ENCODE results near the gene UBE2QL1. TPM values are rescaled to one million over a fixed set of nuclear protein-coding genes. Genes with fewer than 3 reads are reported as not detected.

The UBE2QL1 gene
- total RNA-seq, 1 donor from 2014 or later, result under 0.01 TPM

DNA sequence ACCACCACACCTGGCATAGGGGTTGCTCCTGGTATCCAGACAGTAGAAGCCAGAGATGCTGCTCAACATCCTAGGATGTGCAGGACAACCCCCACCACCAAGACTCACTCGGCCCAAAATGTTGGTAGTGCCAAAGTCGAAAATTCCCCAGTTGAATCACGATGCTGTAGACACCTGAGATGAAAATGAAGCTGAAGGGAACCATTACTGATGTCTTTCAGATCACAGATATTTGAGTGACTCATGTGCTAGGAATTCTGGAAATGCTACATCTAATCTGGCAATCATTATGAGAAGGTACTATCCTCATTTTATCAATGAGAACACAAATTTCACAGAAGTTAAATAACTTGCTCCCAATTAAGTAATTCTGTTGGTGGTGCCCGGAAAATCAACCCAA is 21.0 kb upstream of the UBE2QL1 start:
- no peak for DNase-seq (ENCODE audit: low read depth, low spot score)

DNA sequence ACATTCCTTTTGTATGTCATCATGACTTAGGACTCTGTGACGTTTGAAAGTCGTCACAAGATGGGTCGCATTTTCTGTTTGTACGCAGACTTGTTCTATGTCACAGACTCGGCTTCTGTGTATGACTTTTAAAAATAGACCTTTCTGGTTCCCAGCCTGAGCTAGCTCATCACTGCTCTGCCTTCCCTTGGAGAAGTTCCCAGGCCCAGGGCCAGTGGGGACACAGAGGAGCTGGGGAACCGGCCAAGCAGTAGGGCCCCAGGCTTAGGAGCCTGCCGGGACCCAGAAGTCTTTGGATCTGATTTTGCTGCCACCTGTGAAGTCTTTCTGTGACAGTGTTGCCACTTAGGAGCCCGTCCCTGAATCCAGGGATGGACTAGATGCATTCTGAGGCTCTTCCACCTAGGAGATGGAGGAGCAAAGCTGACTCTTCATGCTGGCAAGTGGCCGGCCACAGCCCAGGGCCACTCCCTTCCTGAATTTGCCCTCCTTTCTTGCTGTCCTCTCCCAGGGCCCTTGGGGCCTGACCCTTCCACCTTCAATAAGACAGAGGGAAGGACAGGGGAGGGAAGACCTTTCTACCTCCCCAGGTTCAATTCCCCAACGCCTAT is 18.1 kb upstream of the UBE2QL1 start:
- DNase-seq (ENCODE audit: low read depth, low spot score), result no peak

GRCh38 chr5:6431214-6432195 is 17.2 kb upstream of the UBE2QL1 start:
- no peak for DNase-seq (ENCODE audit: low read depth, low spot score)

GRCh38 chr5:6432206-6432605 is 16.5 kb upstream of the UBE2QL1 start:
- no peak for DNase-seq (ENCODE audit: low read depth, low spot score)

- DNase-seq (ENCODE audit: low read depth, low spot score), result no peak
Measured at GRCh38 chr5:6434731-6435130, 13.9 kb upstream of the UBE2QL1 start.

DNA sequence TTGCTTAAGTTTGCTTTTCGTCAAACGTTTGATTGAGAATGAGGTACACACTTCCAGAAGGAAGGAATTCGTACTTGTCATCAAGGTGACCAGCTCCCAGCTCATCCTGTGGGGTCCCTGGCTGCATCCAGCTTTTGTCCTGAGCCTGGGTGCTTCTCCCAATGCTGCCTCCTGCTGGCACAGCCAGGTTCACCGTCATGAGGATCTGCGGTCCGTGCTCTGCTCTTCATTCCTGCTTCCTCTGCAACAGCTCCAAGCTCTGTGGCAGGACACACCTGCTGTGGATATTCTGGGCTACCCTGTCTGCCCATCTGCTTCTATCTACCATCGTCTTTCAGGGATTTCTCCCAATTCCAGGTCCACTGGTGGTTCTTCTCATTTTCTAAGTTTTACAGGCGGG is 13.3 kb upstream of the UBE2QL1 start:
- no peak for DNase-seq (ENCODE audit: low read depth, low spot score)

DNA sequence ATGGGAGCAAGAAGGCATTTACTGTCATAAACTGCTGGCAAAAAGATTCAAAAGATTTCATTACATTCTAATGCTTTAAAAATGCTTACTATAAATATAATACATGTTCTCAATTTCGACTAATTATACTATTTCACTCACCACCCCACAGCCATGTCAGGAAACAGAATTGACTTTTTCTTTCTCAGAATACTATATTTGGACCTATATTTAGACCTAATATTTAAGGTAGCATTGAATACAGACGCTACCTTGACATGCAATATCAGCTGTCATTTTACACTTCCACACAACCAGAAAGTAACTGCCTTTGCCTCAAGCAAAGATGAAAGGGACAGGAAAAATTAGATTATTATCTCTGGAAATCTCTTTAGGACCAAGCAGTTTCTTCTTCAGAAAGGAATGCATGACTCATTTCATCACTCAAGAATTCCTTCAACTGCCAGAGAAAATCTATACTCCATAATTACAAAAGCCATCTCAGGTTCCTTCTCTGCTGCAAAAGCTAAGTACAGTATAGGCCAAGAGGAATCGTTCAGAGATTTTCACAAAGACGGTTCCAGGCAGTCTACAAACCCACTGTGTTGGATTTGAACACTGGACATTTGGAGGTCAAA is 11.8 kb upstream of the UBE2QL1 start:
- DNase-seq (ENCODE audit: low read depth, low spot score), result no peak

- DNase-seq (ENCODE audit: low read depth, low spot score), result no peak
Measured at GRCh38 chr5:6439588-6440550, 8.8 kb upstream of the UBE2QL1 start.

GRCh38 chr5:6442333-6442732 is 6.3 kb upstream of the UBE2QL1 start:
- DNase-seq (ENCODE audit: low read depth, low spot score), result no peak

DNA sequence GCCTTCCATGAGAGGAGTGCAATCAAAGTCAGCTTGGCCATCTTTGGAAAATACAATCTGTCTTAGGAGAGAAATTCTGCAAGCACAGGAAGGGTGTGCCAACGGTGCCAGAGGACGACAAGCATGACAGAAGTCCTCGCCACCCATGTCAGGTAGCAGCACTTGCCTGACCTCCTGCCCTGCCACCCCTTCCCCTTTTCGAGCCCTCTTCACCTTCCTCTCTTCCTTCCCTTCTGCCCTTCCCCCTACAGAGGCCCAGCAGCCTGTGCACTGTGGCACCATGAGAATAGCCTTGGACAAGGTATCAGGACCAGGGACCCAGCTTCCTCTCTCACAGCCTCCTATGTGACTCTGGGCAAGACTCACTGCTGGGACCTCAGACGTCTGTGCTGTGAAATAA is 5.3 kb upstream of the UBE2QL1 start:
- no peak for DNase-seq (ENCODE audit: low read depth, low spot score)

GRCh38 chr5:6446042-6446441 is 2.6 kb upstream of the UBE2QL1 start:
- no peak for DNase-seq (ENCODE audit: low read depth, low spot score)

- DNase-seq (ENCODE audit: low read depth, low spot score), result no peak
Measured at GRCh38 chr5:6446626-6447309, 1.9 kb upstream of the UBE2QL1 start.

GRCh38 chr5:6447384-6448140 is 1.1 kb upstream of the UBE2QL1 start:
- no peak for DNase-seq (ENCODE audit: low read depth, low spot score)

DNA sequence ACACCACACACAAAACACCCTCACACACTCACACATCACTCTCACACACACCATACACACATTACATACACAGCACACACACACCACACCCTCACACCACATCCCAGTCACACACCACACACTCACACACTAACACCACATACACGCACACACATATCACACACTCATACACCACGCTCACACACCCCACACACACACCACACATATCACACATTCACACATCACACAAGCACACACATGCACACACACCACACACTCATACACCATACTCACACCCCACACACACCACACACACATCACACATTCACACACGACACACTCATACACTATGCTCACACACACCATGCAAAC is 543 bp upstream of the UBE2QL1 start:
- DNase-seq (ENCODE audit: low read depth, low spot score), result no peak

DNA sequence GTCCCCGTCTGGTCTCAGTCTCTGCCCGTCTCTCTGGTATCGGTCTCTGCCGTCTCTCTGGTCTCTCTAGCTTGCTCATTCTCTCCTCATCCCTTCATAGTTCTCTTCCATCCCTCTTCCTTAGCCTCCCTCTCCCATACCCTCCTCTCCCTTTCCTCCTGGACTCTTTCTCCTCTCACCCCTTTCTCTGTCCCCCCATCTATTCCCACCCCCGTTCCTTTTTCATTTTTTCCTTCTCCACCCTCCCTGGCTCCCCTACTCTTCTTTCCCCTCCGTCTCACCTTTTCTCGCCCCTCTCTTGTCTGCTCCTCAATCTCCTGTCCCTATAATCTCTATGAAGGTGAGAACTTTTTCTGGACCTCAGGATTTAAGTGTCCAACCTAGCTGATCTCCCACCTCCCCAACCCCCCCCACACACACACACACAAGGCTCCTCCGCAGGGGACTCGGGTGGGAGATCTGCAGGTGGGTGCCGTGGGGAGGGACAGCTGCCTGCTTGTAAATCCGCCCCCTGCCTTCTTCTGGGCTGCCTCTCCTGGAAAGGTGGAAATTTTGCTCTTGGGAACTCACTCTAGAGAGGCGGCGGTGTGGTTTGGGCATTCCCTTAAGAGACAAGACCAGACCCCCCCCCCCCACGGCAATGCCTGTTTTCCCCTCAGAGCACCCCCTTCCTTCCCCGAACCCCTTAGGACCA is 953 bp downstream of the UBE2QL1 start:
- DNase-seq (ENCODE audit: low read depth, low spot score), result no peak

DNA sequence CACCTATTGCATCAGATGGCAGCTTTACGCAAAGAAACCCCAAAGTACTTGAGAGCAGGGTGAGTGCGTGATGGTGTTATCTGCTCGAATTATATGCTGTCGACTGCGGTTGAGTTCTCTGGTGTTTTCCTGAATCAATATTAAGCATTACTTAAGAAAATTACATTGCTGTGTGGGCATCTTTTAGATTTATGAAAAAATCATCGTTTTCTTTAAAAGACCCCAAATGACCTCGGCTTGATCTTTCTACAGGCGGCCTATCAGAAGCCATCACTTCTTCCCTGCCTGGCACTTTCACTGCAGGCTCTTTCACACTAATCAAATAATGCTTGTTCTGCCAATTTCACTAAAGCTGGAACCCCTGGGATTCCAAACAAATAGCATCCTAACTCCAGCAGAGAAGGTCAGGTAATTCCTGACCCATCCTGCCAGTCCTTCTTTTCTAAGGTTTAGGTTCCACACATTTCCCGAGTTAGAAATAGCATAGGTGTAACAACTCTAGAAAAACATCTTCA is 1.7 kb downstream of the UBE2QL1 start:
- DNase-seq (ENCODE audit: low read depth, low spot score), result no peak

DNA sequence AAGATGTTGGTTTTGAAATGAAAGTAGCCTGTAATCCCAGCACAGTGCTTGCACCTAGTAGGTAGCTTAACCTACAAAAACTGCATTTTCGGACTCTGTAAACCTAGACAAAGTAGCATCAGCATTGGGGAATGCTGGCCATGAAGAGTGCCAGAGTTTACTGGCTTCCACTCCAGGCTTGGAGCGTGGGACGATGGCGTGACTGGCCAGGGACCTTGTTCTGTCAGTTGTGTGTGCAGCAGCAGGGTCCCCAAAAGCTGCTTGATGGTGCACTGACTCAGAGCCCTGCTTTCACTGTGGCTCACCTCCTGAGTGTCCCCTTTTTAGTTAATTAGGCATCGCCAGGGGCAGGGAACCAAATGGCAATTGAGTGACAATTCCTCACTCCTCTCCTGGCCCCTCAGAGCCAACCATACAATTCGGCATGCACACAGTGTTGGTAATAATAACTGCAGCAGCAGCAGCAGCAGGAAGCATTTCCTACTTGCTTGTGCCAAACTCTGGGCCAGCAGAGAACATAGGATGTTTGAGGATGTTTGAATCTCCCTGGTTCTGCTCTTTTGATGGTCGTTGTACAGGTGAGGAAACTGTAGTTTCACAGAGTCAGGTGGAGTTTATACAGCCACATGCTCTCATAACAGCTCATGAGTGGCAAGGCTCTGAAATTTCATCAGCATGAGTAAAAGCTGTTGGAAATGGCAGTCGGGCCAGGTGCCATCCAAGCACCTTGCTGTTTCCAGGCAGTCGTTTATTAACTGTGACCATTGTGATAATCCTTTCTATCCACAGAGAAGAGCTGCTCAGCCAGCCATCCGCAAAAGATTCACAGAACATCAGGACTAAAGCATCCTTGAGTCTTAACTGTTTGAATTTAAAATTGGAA is 4.2 kb downstream of the UBE2QL1 start:
- no peak for DNase-seq (ENCODE audit: low read depth, low spot score)

- DNase-seq (ENCODE audit: low read depth, low spot score), result no peak
Measured at GRCh38 chr5:6453937-6454560, 5.4 kb downstream of the UBE2QL1 start.
